H1 (cell line): ENCODE data around the gene SLC39A9. TPM values are rescaled to one million over a fixed set of nuclear protein-coding genes. Genes with fewer than 3 reads are reported as not detected.

Experiments
- CTCF ChIA-PET: fragments of 300-600 bp; sonication (Branson Sonifier 250); formaldehyde crosslinking; loops from one replicate; lab custom pipeline; 2021; ENCODE audit not compliant: partially characterized antibody; lab: Charles Lee
- POLR2A ChIA-PET: fragments of 300-600 bp; sonication (Branson Sonifier 250); formaldehyde crosslinking; loops from one replicate; lab custom pipeline; 2021; ENCODE audit warnings: inconsistent platforms; ENCODE audit not compliant: partially characterized antibody; lab: Charles Lee
- DNase-seq, 2 experiments: peaks; one replicate each; pipeline versions ENCODE4 v3.0.0 to v3.0.0-alpha.2; 2010 to 2022; ENCODE audit warnings: low spot score in 2 of 2, low read depth in 1 of 2, mixed read lengths in 1 of 2
- FAIRE-seq: peaks from 2 replicates; lab custom pipeline; 2011; peaks lifted over from hg19 to GRCh38; lab: Jason Lieb, UNC
- H2AFZ ChIP-seq: 2 replicates; pipeline ENCODE4 v1.8.1; 2012; ENCODE audit warnings: low read length, inconsistent platforms
- H2AK5ac ChIP-seq: 2 replicates; pipeline ENCODE4 v1.6.1; 2013; ENCODE audit warnings: low read depth, low read length
- H2BK120ac ChIP-seq: replicated peaks from 2 replicates; pipeline ENCODE3; 2013; ENCODE audit warnings: low read depth, low read length, inconsistent platforms
- H2BK12ac ChIP-seq: 2 replicates; pipeline ENCODE4 v1.6.1; 2013; ENCODE audit warnings: low read depth, low read length
- H2BK15ac ChIP-seq: 2 replicates; pipeline ENCODE4 v1.6.1; 2013; ENCODE audit warnings: low read length
- H2BK20ac ChIP-seq: 2 replicates; pipeline ENCODE4 v1.6.1; 2013; ENCODE audit warnings: low read length
- H2BK5ac ChIP-seq: 2 replicates; pipeline ENCODE4 v1.6.1; 2013; ENCODE audit warnings: low read depth, low read length
- H3K14ac ChIP-seq: 2 replicates; pipeline ENCODE4 v1.6.1; 2013; ENCODE audit warnings: inconsistent platforms; ENCODE audit not compliant: insufficient read length
- H3K18ac ChIP-seq: 2 replicates; pipeline ENCODE4 v1.6.1; 2013; ENCODE audit warnings: low read length; ENCODE audit errors: extremely low read depth
- H3K23ac ChIP-seq: 2 replicates; pipeline ENCODE4 v1.6.1; 2013; ENCODE audit warnings: inconsistent platforms; ENCODE audit not compliant: insufficient read length
- H3K23me2 ChIP-seq: 2 replicates; pipeline ENCODE4 v1.6.1; 2013; ENCODE audit warnings: low read depth, low read length
- H3K27ac ChIP-seq: 2 replicates; pipeline ENCODE4 v1.6.1; 2011; ENCODE audit warnings: low read depth, low read length, inconsistent platforms
- H3K27me3 ChIP-seq, 4 experiments: replicated peaks in 1 of 4; 1 replicate in 1 of 4; 2 replicates in 3 of 4; pipeline versions ENCODE4 v1.6.1 to v1.8.1; 2011 to 2013; ENCODE audit warnings: low read length in 3 of 4, mild to moderate bottlenecking in 3 of 4, inconsistent platforms in 2 of 4, mixed read lengths in 2 of 4, moderate library complexity in 1 of 4; ENCODE audit not compliant: control insufficient read depth in 3 of 4, insufficient read depth in 3 of 4; ENCODE audit errors: extremely low read depth in 1 of 4
- H3K36me3 ChIP-seq, 4 experiments: 2 replicates each; pipeline versions ENCODE4 v1.6.1 to v1.8.1; 2011 to 2013; ENCODE audit warnings: mild to moderate bottlenecking in 4 of 4, low read length in 3 of 4, moderate library complexity in 2 of 4, control low read depth in 1 of 4, inconsistent platforms in 1 of 4; ENCODE audit not compliant: insufficient read depth in 4 of 4, control insufficient read depth in 2 of 4
- H3K4ac ChIP-seq: replicated peaks from 2 replicates; pipeline ENCODE3; 2013; ENCODE audit warnings: low read length, low read depth, mixed read lengths, inconsistent platforms; ENCODE audit not compliant: insufficient read length
- H3K4me1 ChIP-seq, 4 experiments: replicated peaks in 1 of 4; 1 replicate in 1 of 4; 2 replicates in 3 of 4; pipeline versions ENCODE4 v1.6.1 to v1.8.1; 2011 to 2013; ENCODE audit warnings: low read length in 3 of 4, inconsistent platforms in 2 of 4, mixed read lengths in 1 of 4; ENCODE audit not compliant: insufficient read depth in 4 of 4, control insufficient read depth in 3 of 4
- H3K4me2 ChIP-seq, 2 experiments: 2 replicates each; pipeline versions ENCODE4 v1.6.1 to v1.8.1; 2011 to 2013; ENCODE audit warnings: low read depth in 2 of 2, low read length in 2 of 2, control low read depth in 1 of 2, inconsistent platforms in 1 of 2, mild to moderate bottlenecking in 1 of 2; ENCODE audit not compliant: insufficient read depth in 1 of 2
- H3K4me3 ChIP-seq, 4 experiments: fragments of 200-600, 300-600 bp in 1 of 4; sonication (generic), shearing (Covaris generic), sonication (Bioruptor Twin) in 1 of 4; 2 replicates each; pipeline versions ENCODE4 v1.5.1 to v1.8.1; 2011 to 2016; ENCODE audit warnings: low read length in 4 of 4, low read depth in 3 of 4, control low read depth in 2 of 4, inconsistent platforms in 2 of 4, mild to moderate bottlenecking in 2 of 4, mixed read lengths in 1 of 4, moderate library complexity in 1 of 4; ENCODE audit not compliant: insufficient read depth in 2 of 4; ENCODE audit errors: extremely low read depth in 1 of 4
- H3K56ac ChIP-seq: replicated peaks from 2 replicates; pipeline ENCODE3; 2013; ENCODE audit warnings: low read depth, mild to moderate bottlenecking, mixed read lengths, low read length, inconsistent platforms; ENCODE audit not compliant: insufficient read length
- H3K79me1 ChIP-seq: 2 replicates; pipeline ENCODE4 v1.6.1; 2013; ENCODE audit warnings: low read depth, low read length, control low read depth
- H3K79me2 ChIP-seq, 2 experiments: 2 replicates each; pipeline versions ENCODE4 v1.6.1 to v1.8.1; 2012 to 2013; ENCODE audit warnings: low read length in 2 of 2, mild to moderate bottlenecking in 2 of 2, inconsistent platforms in 1 of 2; ENCODE audit not compliant: insufficient read depth in 2 of 2, control insufficient read depth in 1 of 2
- H3K9ac ChIP-seq, 4 experiments: replicated peaks in 1 of 4; 1 replicate in 1 of 4; 2 replicates in 3 of 4; pipeline versions ENCODE4 v1.6.1 to v1.8.1; 2011 to 2013; ENCODE audit warnings: low read depth in 3 of 4, low read length in 3 of 4, control low read depth in 2 of 4, mild to moderate bottlenecking in 2 of 4, moderate library complexity in 2 of 4, inconsistent platforms in 1 of 4; ENCODE audit errors: extremely low read depth in 1 of 4
- H3K9me3 ChIP-seq, 2 experiments: 2 replicates each; pipeline versions ENCODE4 v1.6.1 to v1.8.1; 2012 to 2013; ENCODE audit warnings: mild to moderate bottlenecking in 2 of 2, moderate library complexity in 2 of 2, control low read depth in 1 of 2, inconsistent platforms in 1 of 2, low read depth in 1 of 2, low read length in 1 of 2, mixed read lengths in 1 of 2; ENCODE audit not compliant: insufficient read depth in 2 of 2
- H4K20me1 ChIP-seq, 2 experiments: replicated peaks in 1 of 2; 2 replicates each; pipeline versions ENCODE3 to v1.8.1; 2011 to 2013; ENCODE audit warnings: inconsistent platforms in 2 of 2, low read length in 2 of 2, mild to moderate bottlenecking in 1 of 2; ENCODE audit not compliant: insufficient read depth in 2 of 2, control insufficient read depth in 1 of 2
- H4K5ac ChIP-seq: 2 replicates; pipeline ENCODE4 v1.6.1; 2013; ENCODE audit warnings: low read length, low read depth, mixed read lengths, inconsistent platforms; ENCODE audit not compliant: insufficient read length
- H4K8ac ChIP-seq: 2 replicates; pipeline ENCODE4 v1.8.0; 2013; ENCODE audit warnings: mild to moderate bottlenecking, moderate library complexity, low read length, inconsistent platforms; ENCODE audit not compliant: insufficient read depth; ENCODE audit errors: extremely low read depth
- H4K91ac ChIP-seq: replicated peaks from 2 replicates; pipeline ENCODE3; 2013; ENCODE audit warnings: low read length, mixed read lengths, inconsistent platforms; ENCODE audit not compliant: insufficient read length
- ATF2 ChIP-seq: IDR thresholded peaks from 2 replicates; pipeline ENCODE4 v1.6.1; 2012; ENCODE audit warnings: low read length, inconsistent platforms
- BCL11A ChIP-seq, 2 experiments: IDR thresholded peaks; one replicate each; pipeline ENCODE4 v1.6.1; 2011; ENCODE audit warnings: low read depth in 2 of 2, low read length in 2 of 2, mild to moderate bottlenecking in 2 of 2
- CEBPB ChIP-seq: IDR thresholded peaks from 2 replicates; pipeline ENCODE4 v1.6.1; 2012; ENCODE audit warnings: low read depth, low read length
- CREB1 ChIP-seq: IDR thresholded peaks from 2 replicates; pipeline ENCODE4 v1.6.1; 2012; ENCODE audit warnings: inconsistent platforms
- CTBP2 ChIP-seq: IDR thresholded peaks from 2 replicates; pipeline ENCODE4 v1.7.0; 2011; ENCODE audit warnings: borderline replicate concordance, mild to moderate bottlenecking, moderate library complexity, mixed read lengths, low read length; ENCODE audit not compliant: insufficient read depth, insufficient read length
- KDM1A ChIP-seq: fragments of 200-600, 300-600 bp; sonication (generic); IDR thresholded peaks from 2 replicates; pipeline ENCODE4 v1.7.1; 2016; ENCODE audit warnings: mild to moderate bottlenecking, low read length, borderline replicate concordance
- PHF8 ChIP-seq: fragments of 200-600 bp; sonication (generic); conservative IDR thresholded peaks from 2 replicates; pipeline ENCODE4 v1.7.1; 2012; ENCODE audit warnings: low read depth, mild to moderate bottlenecking, inconsistent platforms, low read length, moderate library complexity
- RAD21 ChIP-seq, 2 experiments: IDR thresholded peaks in 1 of 2; conservative IDR thresholded peaks in 1 of 2; 2 replicates each; pipeline ENCODE4 v1.6.1; 2011; ENCODE audit warnings: low read depth in 2 of 2, low read length in 2 of 2, improper control_type of control experiment in 1 of 2, inconsistent platforms in 1 of 2, mild to moderate bottlenecking in 1 of 2, moderate library complexity in 1 of 2
- SUZ12 ChIP-seq: fragments of 200-600 bp; sonication (generic); IDR thresholded peaks from 2 replicates; pipeline ENCODE4 v1.6.1; 2012; ENCODE audit warnings: mild to moderate bottlenecking, inconsistent platforms, low read length, moderate library complexity, mixed read lengths
- WGBS, 2 experiments: shearing (Covaris generic) in 1 of 2; methylation state at CpG; one replicate each; pipeline versions ENCODE4 v1.1.6 to v1.1.7; 2013 to 2015; ENCODE audit warnings: low lambda C conversion rate in 2 of 2, mixed read lengths in 2 of 2, inconsistent platforms in 1 of 2, low coverage in 1 of 2, missing lambda C conversion rate in 1 of 2; ENCODE audit not compliant: insufficient replicate concordance in 2 of 2, insufficient coverage in 1 of 2, insufficient read length in 1 of 2; ENCODE audit errors: extremely low coverage in 1 of 2, missing lambda C conversion rate in 1 of 2; 5-methylcytosine and 5-hydroxymethylcytosine counted together
- polyA plus RNA-seq, 7 experiments: library from polyadenylated mRNA; depleted of rRNA in 3 of 7; stranded (reverse) in 5 of 7; unstranded in 2 of 7; fragments of >200 nt in 5 of 7; fragments of 200-250 nt in 2 of 7; gene quantifications; 1 replicate in 5 of 7; 2 replicates in 1 of 7; 4 replicates in 1 of 7; pipeline versions ENCODE4 v1.2.1 to v1.2.3, GENCODE V29; 2011 to 2013; ENCODE audit warnings: missing spikeins in 2 of 7, mixed read lengths in 2 of 7
- total RNA-seq: library from RNA; stranded (reverse); fragmentation: NEBNext Ultra II Directional; extraction: Animal tissue kit (Norgen Biotek cat#: 25700); gene quantifications from 2 replicates; pipeline ENCODE4 v1.2.1, GENCODE V29; 2021
- TF ChIP-seq, protein P1 (sequence below): IDR thresholded peaks from 2 replicates; pipeline ENCODE4 v1.6.1; 2012; ENCODE audit warnings: inconsistent platforms
- TF ChIP-seq, protein P2 (sequence below): IDR thresholded peaks from 2 replicates; pipeline ENCODE4 v1.6.1; 2012; ENCODE audit warnings: inconsistent platforms

Gene SLC39A9
- total and polyA plus RNA-seq, 2 of the 8 experiments (the other 6 are each of a cell fraction or from before 2014, with no cell fraction given): 31.0 to 44.2 TPM

GRCh38 chr14:69501423-69501838 is 102.9 kb downstream of the SLC39A9 start:
- no peak overlapping the region for H4K91ac ChIP-seq
- no peak overlapping the region for H3K18ac ChIP-seq
- H3K79me2 ChIP-seq: no peaks in the 10 kb centered on the region
- no peak overlapping the region for H2BK5ac ChIP-seq
- H4K5ac ChIP-seq: no peak overlapping the region
- ChIA-PET POLR2A (interaction anchor here (0.6 kb wide), 1 partner anchor 297 kb away, joined by 3 read pairs; no protein-coding TSS in a partner anchor), CTCF (interaction anchor here (1.6 to 6.3 kb wide), 5 partner anchors 9 to 47 kb away, joined by 8 to 41 read pairs (median 19); no protein-coding TSS in a partner anchor)
- no peaks in the 10 kb centered on the region for H4K20me1 ChIP-seq
- no peak overlapping the region for H2BK15ac ChIP-seq
- H3K36me3 ChIP-seq: no peaks in the 10 kb centered on the region
- no peak overlapping the region for H3K14ac ChIP-seq
- WGBS, 2 experiments: 54% methylated on average over 4 of the region's 4 CpGs; no CpG with 5 or more reads in 1 of the 2 experiments
- no peak overlapping the region for H3K27ac ChIP-seq
- H3K4me3 ChIP-seq: no peak overlapping the region
- peaks cover 0 to 5% (median 1%) of the 10 kb centered on the region in 4 experiments; a peak in 2 of 7 replicates for H3K4me1 ChIP-seq
- H2BK12ac ChIP-seq: no peak overlapping the region
- DNase-seq: no peak
- no peak overlapping the region for H3K4me2 ChIP-seq
- H4K8ac ChIP-seq: no peak overlapping the region
- no peak overlapping the region for H3K23ac ChIP-seq
- H3K27me3 ChIP-seq: no peaks in the 10 kb centered on the region; a peak in 1 of 7 replicates
- no peaks in the 10 kb centered on the region for H3K79me1 ChIP-seq
- FAIRE-seq: no peak
- no peak overlapping the region for H2BK120ac ChIP-seq
- no peak overlapping the region for H2AK5ac ChIP-seq
- no peak overlapping the region for H2BK20ac ChIP-seq
- H2AFZ ChIP-seq: no peak overlapping the region
- no peak overlapping the region for H3K4ac ChIP-seq
- peaks cover 3% of the 10 kb centered on the region; the same call in 1 of the 2 replicates for H3K23me2 ChIP-seq
- no peak overlapping the region for H3K56ac ChIP-seq
- H3K9me3 ChIP-seq: no peaks in the 10 kb centered on the region
- H3K9ac ChIP-seq: no peak overlapping the region
- TF ChIP-seq PHF8 (no peak), KDM1A (no peak), SUZ12 (no peak), CTBP2 (no peak), BCL11A (IDR thresholded peaks at IDR 0.05; ENCODE audit: low read depth in 2 of 2, low read length in 2 of 2) (no peak), CEBPB (no peak), ATF2 (no peak), RAD21 (IDR thresholded peaks at IDR 0.05 in 1 of 2, conservative IDR thresholded peaks at IDR 0.05 in 1 of 2; ENCODE audit: low read depth in 2 of 2, low read length in 2 of 2) (no peak), CREB1 (no peak)
- TF ChIP-seq, protein P1, sequence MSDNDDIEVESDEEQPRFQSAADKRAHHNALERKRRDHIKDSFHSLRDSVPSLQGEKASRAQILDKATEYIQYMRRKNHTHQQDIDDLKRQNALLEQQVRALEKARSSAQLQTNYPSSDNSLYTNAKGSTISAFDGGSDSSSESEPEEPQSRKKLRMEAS: no peak
- TF ChIP-seq, protein P2, sequence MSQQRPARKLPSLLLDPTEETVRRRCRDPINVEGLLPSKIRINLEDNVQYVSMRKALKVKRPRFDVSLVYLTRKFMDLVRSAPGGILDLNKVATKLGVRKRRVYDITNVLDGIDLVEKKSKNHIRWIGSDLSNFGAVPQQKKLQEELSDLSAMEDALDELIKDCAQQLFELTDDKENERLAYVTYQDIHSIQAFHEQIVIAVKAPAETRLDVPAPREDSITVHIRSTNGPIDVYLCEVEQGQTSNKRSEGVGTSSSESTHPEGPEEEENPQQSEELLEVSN: no peak
